ENCODE measurements around the gene TRABD2B. TPM values are rescaled to one million over a fixed set of nuclear protein-coding genes. Genes with fewer than 3 reads are reported as not detected.

TRABD2B gene
- total RNA-seq, 2 experiments from 2014 or later = not detected

GRCh38 chr1:48030696-48031365 lies 33.6 kb upstream of the TRABD2B start:
- ChIA-PET CTCF (no interaction called here), POLR2A (no interaction called here)
- Mint-ChIP-seq H3K36me3 (ENCODE audit: low read depth) (no peaks in the 10 kb centered on the region), H3K27me3 (ENCODE audit: low read depth) (peaks cover 2% of the 10 kb centered on the region), H3K27ac (no peak overlapping the region), H3K4me1 (ENCODE audit: low read depth) (no peaks in the 10 kb centered on the region), H3K4me3 (no peak overlapping the region), H3K9me3 (ENCODE audit: insufficient read depth) (no peaks in the 10 kb centered on the region)
- no peak for DNase-seq
- no peak for ATAC-seq

- no peaks in the 10 kb centered on the region for H3K4me1 Mint-ChIP-seq (ENCODE audit: low read depth)
- H3K4me3 Mint-ChIP-seq = no peak overlapping the region
- H3K27ac Mint-ChIP-seq = no peak overlapping the region
- ATAC-seq (no peak), DNase-seq (no peak)
- H3K27me3 Mint-ChIP-seq (ENCODE audit: low read depth) = peaks cover 3% of the 10 kb centered on the region
- no peaks in the 10 kb centered on the region for H3K9me3 Mint-ChIP-seq (ENCODE audit: insufficient read depth)
- ChIA-PET POLR2A (no interaction called here), CTCF (no interaction called here)
- no peaks in the 10 kb centered on the region for H3K36me3 Mint-ChIP-seq (ENCODE audit: low read depth)
Measured at GRCh38 chr1:48030211-48030610, 33.0 kb upstream of the TRABD2B start.

DNA sequence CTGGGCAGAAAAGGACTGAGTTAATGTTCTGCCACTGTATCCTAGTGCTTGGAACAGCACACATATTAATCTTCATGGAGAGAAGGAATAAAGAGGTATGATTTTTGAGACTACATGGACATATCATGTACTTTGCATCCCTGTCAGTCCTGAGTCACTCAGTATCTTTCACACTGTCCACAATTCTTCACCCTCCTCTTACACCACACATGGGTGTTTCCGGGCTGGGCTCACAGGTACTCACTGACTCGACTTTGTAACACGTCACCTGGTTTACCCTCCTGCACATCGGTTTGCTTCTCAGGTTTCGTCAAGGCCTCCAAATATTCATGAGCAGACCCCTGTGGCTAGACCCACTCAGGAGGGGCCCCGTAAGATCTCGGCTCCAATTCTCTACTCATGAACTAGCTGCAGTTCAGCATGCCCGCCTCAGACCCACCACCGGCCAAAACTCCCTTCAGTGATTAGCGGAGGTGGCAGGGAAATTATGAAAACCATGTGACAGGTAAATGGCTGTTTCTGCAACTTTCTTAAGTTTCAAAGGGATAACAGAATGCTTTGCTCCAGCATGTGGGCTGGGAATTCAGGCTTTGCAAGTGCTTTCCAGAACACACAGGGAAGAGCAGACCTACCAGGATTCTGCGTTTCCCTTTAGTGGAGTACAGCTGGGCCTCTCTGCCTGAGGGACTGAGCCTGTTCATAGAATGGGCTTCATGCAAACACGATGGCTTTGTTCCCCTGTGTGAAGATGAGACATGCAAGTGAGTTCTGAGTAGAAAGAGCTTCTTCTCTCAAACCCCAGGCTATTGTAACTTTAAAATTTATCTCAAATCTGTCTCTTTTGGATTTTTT lies 31.3 kb upstream of the TRABD2B start:
- ATAC-seq = no peak
- no peak overlapping the region for H3K27ac Mint-ChIP-seq

DNA sequence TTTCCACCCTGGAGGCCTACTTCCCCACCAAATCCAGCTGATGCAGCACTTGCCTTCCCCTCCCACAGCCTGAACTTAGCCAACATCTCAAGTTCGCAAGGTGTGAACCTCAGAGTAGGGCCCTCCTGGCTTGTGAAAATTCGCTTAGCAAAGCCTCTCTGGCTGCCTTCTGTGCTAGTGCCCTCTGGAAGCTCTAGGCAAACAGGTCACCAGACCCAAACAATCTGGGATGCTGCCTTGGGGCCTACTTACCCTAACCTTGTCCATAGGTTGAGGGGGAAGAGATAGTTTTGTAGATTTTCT lies 30.3 kb upstream of the TRABD2B start:
- ChIA-PET CTCF (no interaction called here), POLR2A (no interaction called here)
- H3K27me3 Mint-ChIP-seq (ENCODE audit: low read depth) = peaks cover 3% of the 10 kb centered on the region
- H3K27ac Mint-ChIP-seq = no peak overlapping the region
- no peak overlapping the region for H3K4me3 Mint-ChIP-seq
- ATAC-seq (no peak), DNase-seq (no peak)
- H3K4me1 Mint-ChIP-seq (ENCODE audit: low read depth) = no peaks in the 10 kb centered on the region
- no peaks in the 10 kb centered on the region for H3K36me3 Mint-ChIP-seq (ENCODE audit: low read depth)
- H3K9me3 Mint-ChIP-seq (ENCODE audit: insufficient read depth) = no peaks in the 10 kb centered on the region

More for the DNA sequence above, 31.3 kb upstream of the TRABD2B start:
- no peaks in the 10 kb centered on the region for H3K9me3 Mint-ChIP-seq (ENCODE audit: insufficient read depth)
- H3K27me3 Mint-ChIP-seq (ENCODE audit: low read depth) = peaks cover 3% of the 10 kb centered on the region
- CTCF ChIA-PET = no interaction called here
- no peaks in the 10 kb centered on the region for H3K36me3 Mint-ChIP-seq (ENCODE audit: low read depth)
- no peaks in the 10 kb centered on the region for H3K4me1 Mint-ChIP-seq (ENCODE audit: low read depth)
- no peak overlapping the region for H3K4me3 Mint-ChIP-seq
- POLR2A ChIA-PET = no interaction called here
- no peak for DNase-seq

DNA sequence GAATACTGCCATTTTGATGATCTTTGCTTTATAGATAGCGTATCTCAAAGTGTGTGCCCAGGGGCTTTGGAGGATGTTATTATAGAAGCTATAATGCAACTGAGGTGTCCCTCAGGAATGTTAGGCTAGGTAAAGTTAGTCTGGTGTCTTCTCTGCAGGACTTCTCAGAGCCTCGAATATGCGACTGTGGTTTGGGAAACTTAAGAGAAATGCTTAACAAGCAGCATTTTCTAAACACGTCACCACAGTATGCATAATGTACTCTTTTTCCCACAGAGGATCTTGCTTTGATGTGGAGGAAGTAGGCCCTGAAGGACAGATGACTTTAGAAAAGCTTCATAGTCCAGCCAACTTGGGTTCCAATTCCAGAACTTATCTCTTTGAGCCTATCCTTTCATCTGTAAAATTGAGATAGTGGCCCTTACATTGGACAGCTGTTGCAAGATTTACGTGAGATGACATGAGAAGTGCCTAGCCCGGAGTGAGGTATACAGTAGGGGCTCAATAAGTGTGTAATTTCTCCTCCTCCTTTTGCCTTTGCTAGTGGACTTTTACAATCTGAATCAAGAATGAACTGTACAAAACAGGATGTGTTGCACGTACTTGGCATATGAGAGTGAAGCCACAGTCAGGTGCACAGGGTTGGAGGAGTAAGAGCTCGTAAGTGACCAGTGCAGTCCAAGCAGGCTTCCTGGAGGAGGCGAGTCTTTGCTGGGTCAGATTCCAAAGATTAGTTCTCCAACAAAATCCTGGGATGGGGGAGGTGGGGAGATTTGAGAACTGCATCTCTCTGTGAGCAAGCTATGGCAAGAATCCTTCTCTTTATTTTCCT lies 29.7 kb upstream of the TRABD2B start:
- no peak overlapping the region for H3K4me3 Mint-ChIP-seq
- peaks cover 3% of the 10 kb centered on the region for H3K27me3 Mint-ChIP-seq (ENCODE audit: low read depth)
- no peaks in the 10 kb centered on the region for H3K36me3 Mint-ChIP-seq (ENCODE audit: low read depth)
- no peak overlapping the region for H3K27ac Mint-ChIP-seq
- no peak for ATAC-seq
- no peaks in the 10 kb centered on the region for H3K9me3 Mint-ChIP-seq (ENCODE audit: insufficient read depth)
- no peaks in the 10 kb centered on the region for H3K4me1 Mint-ChIP-seq (ENCODE audit: low read depth)
- ChIA-PET POLR2A (interaction anchor here (0.6 kb wide), 1 partner anchor 74 kb away, joined by 3 read pairs; no protein-coding TSS in a partner anchor), CTCF (no interaction called here)
- DNase-seq = no peak

DNA sequence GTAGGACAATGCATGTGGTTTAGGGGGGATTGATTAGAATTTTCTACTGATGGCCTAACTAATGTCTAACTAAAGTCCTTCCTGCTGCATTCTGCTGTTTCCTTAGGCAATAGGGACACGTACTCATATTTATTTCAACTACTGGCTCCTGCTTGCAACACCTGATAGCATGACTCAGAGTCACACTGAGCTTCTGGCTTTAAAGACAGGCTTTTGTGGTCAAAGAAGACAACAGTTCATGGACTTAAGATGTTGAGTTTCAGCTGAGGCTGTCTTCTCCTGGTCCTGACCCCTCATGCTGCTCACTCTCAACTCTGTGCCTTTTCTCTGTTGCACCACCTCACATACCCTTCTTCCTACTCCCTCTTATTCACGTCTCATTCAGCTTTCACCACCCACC lies 29.1 kb upstream of the TRABD2B start:
- Mint-ChIP-seq H3K27ac (no peak overlapping the region), H3K4me3 (no peak overlapping the region), H3K36me3 (ENCODE audit: low read depth) (no peaks in the 10 kb centered on the region), H3K4me1 (ENCODE audit: low read depth) (no peaks in the 10 kb centered on the region), H3K9me3 (ENCODE audit: insufficient read depth) (no peaks in the 10 kb centered on the region), H3K27me3 (ENCODE audit: low read depth) (peaks cover 2% of the 10 kb centered on the region)
- ChIA-PET CTCF (no interaction called here), POLR2A (interaction anchor here (0.6 kb wide), 1 partner anchor 75 kb away, joined by 3 read pairs; no protein-coding TSS in a partner anchor)
- no peak for DNase-seq
- ATAC-seq = no peak

- Mint-ChIP-seq H3K36me3 (ENCODE audit: low read depth) (no peaks in the 10 kb centered on the region), H3K4me3 (no peak overlapping the region), H3K9me3 (ENCODE audit: insufficient read depth) (no peaks in the 10 kb centered on the region), H3K27ac (no peak overlapping the region), H3K4me1 (ENCODE audit: low read depth) (no peaks in the 10 kb centered on the region), H3K27me3 (ENCODE audit: low read depth) (peaks cover 5% of the 10 kb centered on the region)
- DNase-seq (no peak), ATAC-seq (no peak)
- CTCF ChIA-PET = interaction anchor here (0.8 kb wide), 1 partner anchor 31 kb away, joined by 3 read pairs; no protein-coding TSS in a partner anchor
- POLR2A ChIA-PET = no interaction called here
Measured at GRCh38 chr1:48025076-48025475, 27.9 kb upstream of the TRABD2B start.

GRCh38 chr1:48023488-48023887 lies 26.3 kb upstream of the TRABD2B start:
- Mint-ChIP-seq H3K4me1 (ENCODE audit: low read depth) (no peaks in the 10 kb centered on the region), H3K27me3 (ENCODE audit: low read depth) (peaks cover 8% of the 10 kb centered on the region), H3K4me3 (no peak overlapping the region), H3K9me3 (ENCODE audit: insufficient read depth) (no peaks in the 10 kb centered on the region), H3K36me3 (ENCODE audit: low read depth) (no peaks in the 10 kb centered on the region), H3K27ac (no peak overlapping the region)
- POLR2A ChIA-PET = no interaction called here
- CTCF ChIA-PET = no interaction called here
- DNase-seq (no peak), ATAC-seq (no peak)

DNA sequence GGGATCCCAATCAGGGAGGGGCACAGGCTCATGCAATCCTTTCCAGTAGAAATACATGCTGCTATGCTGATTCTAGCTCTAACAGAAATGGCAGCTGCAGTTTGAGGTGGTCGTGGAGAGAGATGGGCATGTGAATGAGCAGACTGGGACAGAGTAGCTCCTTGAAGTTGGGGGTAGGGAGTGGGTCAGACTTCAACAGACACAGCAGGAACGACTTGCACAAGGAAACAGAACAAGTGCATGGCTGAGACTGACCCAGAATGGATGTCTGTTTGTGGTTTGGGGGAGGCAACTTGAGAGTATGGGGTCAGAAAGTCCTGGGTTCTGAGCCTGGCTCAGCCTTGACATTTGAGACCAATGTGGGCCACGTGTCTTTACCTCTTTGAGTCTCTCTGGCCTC lies 25.1 kb upstream of the TRABD2B start:
- Mint-ChIP-seq H3K9me3 (ENCODE audit: insufficient read depth) (no peaks in the 10 kb centered on the region), H3K4me1 (ENCODE audit: low read depth) (no peaks in the 10 kb centered on the region), H3K4me3 (no peak overlapping the region), H3K27me3 (ENCODE audit: low read depth) (peaks cover 8% of the 10 kb centered on the region), H3K36me3 (ENCODE audit: low read depth) (no peaks in the 10 kb centered on the region), H3K27ac (no peak overlapping the region)
- no peak for DNase-seq
- ATAC-seq = no peak
- ChIA-PET CTCF (interaction anchor here (1.0 kb wide), 1 partner anchor 38 kb away, joined by 3 read pairs; no protein-coding TSS in a partner anchor), POLR2A (no interaction called here)

- H3K9me3 Mint-ChIP-seq (ENCODE audit: insufficient read depth) = no peaks in the 10 kb centered on the region
- H3K27ac Mint-ChIP-seq = no peak overlapping the region
- peaks cover 8% of the 10 kb centered on the region for H3K27me3 Mint-ChIP-seq (ENCODE audit: low read depth)
- no peaks in the 10 kb centered on the region for H3K36me3 Mint-ChIP-seq (ENCODE audit: low read depth)
- POLR2A ChIA-PET = no interaction called here
- H3K4me1 Mint-ChIP-seq (ENCODE audit: low read depth) = no peaks in the 10 kb centered on the region
- ATAC-seq = no peak
- CTCF ChIA-PET = interaction anchor here (1.0 kb wide), 1 partner anchor 39 kb away, joined by 3 read pairs; no protein-coding TSS in a partner anchor
- H3K4me3 Mint-ChIP-seq = no peak overlapping the region
- DNase-seq = no peak
Measured at GRCh38 chr1:48021792-48022191, 24.6 kb upstream of the TRABD2B start.

GRCh38 chr1:48019714-48020315 lies 22.6 kb upstream of the TRABD2B start:
- ChIA-PET POLR2A (no interaction called here), CTCF (interaction anchor here (1.0 kb wide), 1 partner anchor 74 kb away, joined by 3 read pairs; no protein-coding TSS in a partner anchor)
- ATAC-seq = no peak
- no peak for DNase-seq
- Mint-ChIP-seq H3K4me3 (no peak overlapping the region), H3K4me1 (ENCODE audit: low read depth) (no peaks in the 10 kb centered on the region), H3K27me3 (ENCODE audit: low read depth) (peaks cover 7% of the 10 kb centered on the region), H3K27ac (no peak overlapping the region), H3K9me3 (ENCODE audit: insufficient read depth) (no peaks in the 10 kb centered on the region), H3K36me3 (ENCODE audit: low read depth) (no peaks in the 10 kb centered on the region)
